ENCODE results near the gene NRP2. TPM values are rescaled to one million over a fixed set of nuclear protein-coding genes. Genes with fewer than 3 reads are reported as not detected.
A peak's percentile ranks its signal among the peaks of the same experiment; 100 is the strongest.

The NRP2 gene
- total RNA-seq, 8 experiments from 2014 or later: 13.8 to 138 (median 53.2) TPM

DNA sequence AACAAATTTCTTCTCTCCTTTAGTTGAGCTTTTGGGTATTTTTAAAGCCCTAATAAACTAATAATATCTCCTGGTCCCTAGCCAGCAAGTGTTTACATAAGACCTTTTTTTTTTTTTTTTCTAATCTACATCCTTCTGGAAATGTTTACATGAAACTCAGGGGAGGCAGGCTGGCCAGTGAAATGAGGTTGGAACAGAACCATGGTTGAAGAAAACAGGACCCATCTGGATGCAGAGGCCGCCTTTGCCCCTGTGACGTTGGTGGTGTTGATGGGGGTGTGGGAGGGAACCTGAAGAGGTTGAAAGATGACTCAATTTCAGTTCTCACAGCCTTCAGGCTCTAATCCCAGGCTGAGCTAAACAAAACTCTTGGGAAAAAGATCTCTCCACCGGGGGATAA, 118.5 kb downstream of the NRP2 start:
- in situ Hi-C loops (cut with MboI; ENCODE audit: low pct_unique_long_range_greater_than_20kb in 2 of 9, low sequenced_read_pairs in 9 of 9, unreplicated experiment in 9 of 9): no loop called here
- no peak overlapping the region for H3K27ac ChIP-seq
- H3K4me3 ChIP-seq: no peak overlapping the region
- 33 to 94% (median 80%) methylated on average over 1 to 2 of the region's 3 CpGs; no CpG with 5 or more reads in 7 of the 10 experiments for WGBS, 10 experiments
- peak in 7 of 8 experiments; percentile 11 to 61 (median 57) for ATAC-seq (replicated peaks in 6 of 8)
- H3K4me1 ChIP-seq (replicated peaks in 1 of 2): peaks cover 39 to 43% of the 10 kb centered on the region in 2 donors

- no peak overlapping the region for H3K27ac ChIP-seq
- H3K4me1 ChIP-seq (replicated peaks in 1 of 2): peaks cover 42 to 48% of the 10 kb centered on the region in 2 donors
- H3K4me3 ChIP-seq: no peak overlapping the region
- in situ Hi-C loops (cut with MboI; ENCODE audit: low pct_unique_long_range_greater_than_20kb in 2 of 9, low sequenced_read_pairs in 9 of 9, unreplicated experiment in 9 of 9): no loop called here
- WGBS, 10 experiments: 20 to 100% (median 60%) methylated on average over 1 to 5 of the region's 7 CpGs; no CpG with 5 or more reads in 4 of the 10 experiments
- peak in 5 of 8 experiments; percentile 25 to 57 (median 45) for ATAC-seq (replicated peaks in 6 of 8)
Measured at GRCh38 chr2:205802065-205802464, 119.8 kb downstream of the NRP2 start.

GRCh38 chr2:205802941-205803340, 120.6 kb downstream of the NRP2 start:
- WGBS, 10 experiments: 71 to 95% (median 88%) methylated on average over 2 to 6 of the region's 6 CpGs; no CpG with 5 or more reads in 2 of the 10 experiments
- H3K4me1 ChIP-seq (replicated peaks in 1 of 2): peaks cover 47 to 48% of the 10 kb centered on the region in 2 donors
- in situ Hi-C loops (cut with MboI; ENCODE audit: low pct_unique_long_range_greater_than_20kb in 2 of 9, low sequenced_read_pairs in 9 of 9, unreplicated experiment in 9 of 9): no loop called here
- ATAC-seq (replicated peaks in 6 of 8): peak in 1 of 8 experiments; percentile 17
- no peak overlapping the region for H3K4me3 ChIP-seq
- H3K27ac ChIP-seq: no peak overlapping the region

DNA sequence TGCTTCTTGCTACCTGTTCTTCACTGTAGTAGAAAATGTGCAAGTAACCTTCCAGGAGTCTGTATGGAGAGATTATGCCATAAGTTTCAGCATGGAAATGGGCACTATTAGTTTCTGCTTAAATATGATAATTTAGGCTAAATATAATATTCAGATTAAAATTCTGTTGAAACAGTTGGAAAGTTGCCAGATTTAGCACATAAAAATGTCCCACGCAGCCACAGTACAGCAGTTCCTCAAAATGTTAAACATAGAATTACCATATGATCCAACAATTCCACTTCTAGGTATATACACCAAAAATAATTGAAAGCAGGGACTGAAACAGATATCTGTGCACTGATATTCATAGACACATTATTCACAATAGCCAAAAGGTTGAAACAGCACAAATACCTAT, 121.2 kb downstream of the NRP2 start:
- in situ Hi-C loops (cut with MboI; ENCODE audit: low pct_unique_long_range_greater_than_20kb in 2 of 9, low sequenced_read_pairs in 9 of 9, unreplicated experiment in 9 of 9): no loop called here
- peaks cover 48 to 52% of the 10 kb centered on the region in 2 donors for H3K4me1 ChIP-seq (replicated peaks in 1 of 2)
- H3K4me3 ChIP-seq: no peak overlapping the region
- peak in 3 of 8 experiments; percentile 15 to 80 (median 29) for ATAC-seq (replicated peaks in 6 of 8)
- 0 to 100% (median 86%) methylated on average over 1 of the region's 1 CpG; no CpG with 5 or more reads in 4 of the 10 experiments for WGBS, 10 experiments
- no peak overlapping the region for H3K27ac ChIP-seq

- H3K27ac ChIP-seq: no peak overlapping the region
- 0 to 100% (median 79%) methylated on average over 1 to 8 of the region's 8 CpGs; no CpG with 5 or more reads in 2 of the 10 experiments for WGBS, 10 experiments
- in situ Hi-C loops (cut with MboI; ENCODE audit: low pct_unique_long_range_greater_than_20kb in 2 of 9, low sequenced_read_pairs in 9 of 9, unreplicated experiment in 9 of 9): no loop called here
- peaks cover 48 to 54% of the 10 kb centered on the region in 2 donors for H3K4me1 ChIP-seq (replicated peaks in 1 of 2)
- H3K4me3 ChIP-seq: no peak overlapping the region
- peak in 5 of 8 experiments; percentile 21 to 74 (median 24) for ATAC-seq (replicated peaks in 6 of 8)
Measured at GRCh38 chr2:205805136-205805535, 122.8 kb downstream of the NRP2 start.

- ATAC-seq (replicated peaks in 6 of 8): peak in 5 of 8 experiments; percentile 37 to 65 (median 57)
- 10 to 88% (median 53%) methylated on average over 2 to 17 of the region's 18 CpGs; no CpG with 5 or more reads in 1 of the 10 experiments for WGBS, 10 experiments
- Histone ChIP-seq H3K4me1 (replicated peaks in 1 of 2) (peaks cover 36 to 54% of the 10 kb centered on the region in 2 donors), H3K27ac (no peak overlapping the region), H3K4me3 (no peak overlapping the region)
- in situ Hi-C loops (cut with MboI; ENCODE audit: low pct_unique_long_range_greater_than_20kb in 2 of 9, low sequenced_read_pairs in 9 of 9, unreplicated experiment in 9 of 9): no loop called here
Measured at GRCh38 chr2:205806143-205806905, 124.0 kb downstream of the NRP2 start.

DNA sequence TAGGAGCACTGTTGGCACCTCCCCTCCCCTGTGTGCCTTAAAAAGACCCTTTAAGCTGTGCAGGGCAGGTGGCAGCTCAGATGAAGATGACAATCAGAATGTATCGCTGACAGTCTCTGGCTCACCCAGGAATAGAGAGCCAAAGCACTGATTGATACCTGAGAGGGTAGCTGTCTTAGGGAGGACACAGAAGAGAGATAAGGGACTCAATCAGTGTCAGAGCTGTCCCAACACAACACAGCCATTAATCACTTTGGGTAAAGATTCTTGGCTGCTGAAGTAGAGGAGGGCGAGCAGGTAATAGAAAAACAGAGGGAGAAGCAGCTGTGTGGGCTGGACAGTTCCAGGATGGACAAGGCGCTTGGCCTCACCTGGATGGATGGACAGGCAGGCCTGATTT, 124.9 kb downstream of the NRP2 start:
- WGBS, 10 experiments: 60 to 100% (median 88%) methylated on average over 1 to 3 of the region's 3 CpGs; no CpG with 5 or more reads in 4 of the 10 experiments
- Histone ChIP-seq H3K27ac (no peak overlapping the region), H3K4me1 (replicated peaks in 1 of 2) (peaks cover 28 to 45% of the 10 kb centered on the region in 2 donors), H3K4me3 (no peak overlapping the region)
- in situ Hi-C loops (cut with MboI; ENCODE audit: low pct_unique_long_range_greater_than_20kb in 2 of 9, low sequenced_read_pairs in 9 of 9, unreplicated experiment in 9 of 9): no loop called here
- no peak for ATAC-seq (replicated peaks in 6 of 8)

DNA sequence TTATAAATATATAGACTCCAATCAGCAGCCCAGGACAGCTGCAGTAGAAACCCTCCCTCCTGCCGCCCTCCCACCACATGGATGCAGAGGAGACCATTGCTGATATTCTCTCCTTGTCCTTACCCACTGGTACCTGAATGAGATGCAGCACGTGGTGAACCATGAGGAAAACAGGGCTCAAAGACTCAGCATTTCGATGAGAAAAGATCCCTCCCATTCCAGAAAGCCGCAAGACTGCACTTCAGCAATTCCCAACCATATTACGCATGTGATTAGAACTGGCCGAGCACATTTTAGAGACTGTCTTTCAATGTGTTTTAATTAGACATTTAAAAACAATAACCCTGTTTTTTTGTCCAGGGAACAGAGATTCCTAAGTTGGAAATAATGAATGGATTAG, 125.5 kb downstream of the NRP2 start:
- Histone ChIP-seq H3K27ac (no peak overlapping the region), H3K4me1 (replicated peaks in 1 of 2) (peaks cover 27 to 42% of the 10 kb centered on the region in 2 donors), H3K4me3 (no peak overlapping the region)
- in situ Hi-C loops (cut with MboI; ENCODE audit: low pct_unique_long_range_greater_than_20kb in 2 of 9, low sequenced_read_pairs in 9 of 9, unreplicated experiment in 9 of 9): no loop called here
- 31 to 94% (median 80%) methylated on average over 2 to 5 of the region's 6 CpGs; no CpG with 5 or more reads in 3 of the 10 experiments for WGBS, 10 experiments
- peak in 1 of 8 experiments; percentile 17 for ATAC-seq (replicated peaks in 6 of 8)

DNA sequence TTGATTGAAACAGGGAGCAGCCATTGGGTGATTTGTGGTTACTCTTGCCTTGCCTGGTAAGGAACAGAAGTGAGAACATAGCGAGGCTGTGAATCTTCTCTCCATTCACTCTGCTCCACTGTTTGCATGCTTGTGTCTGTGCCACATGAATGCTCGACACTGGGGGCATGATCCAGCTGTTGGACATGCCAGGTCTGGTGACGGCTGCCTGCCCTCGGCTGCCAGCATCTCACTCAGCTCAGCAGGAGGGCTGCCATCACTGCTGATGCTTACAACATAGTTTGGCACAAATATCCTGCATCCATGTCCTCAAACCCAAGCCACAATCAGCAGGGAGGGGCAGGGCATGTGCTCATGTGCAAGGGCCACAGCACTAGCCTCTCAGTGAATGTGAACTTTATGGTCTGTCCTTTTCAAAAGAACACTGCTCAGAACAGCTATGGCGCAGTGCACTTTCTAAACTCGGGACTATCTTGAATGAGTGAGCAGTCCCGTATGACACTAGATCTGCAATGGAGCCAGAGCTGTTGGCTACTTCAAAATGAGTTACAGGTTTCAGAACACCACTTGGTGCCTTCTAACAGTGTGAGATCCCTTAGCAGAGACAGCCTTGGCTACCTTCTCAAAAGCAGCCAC, 126.3 kb downstream of the NRP2 start:
- ATAC-seq (replicated peaks in 6 of 8): no peak
- 8 to 100% (median 100%) methylated on average over 1 to 4 of the region's 7 CpGs; no CpG with 5 or more reads in 2 of the 10 experiments for WGBS, 10 experiments

DNA sequence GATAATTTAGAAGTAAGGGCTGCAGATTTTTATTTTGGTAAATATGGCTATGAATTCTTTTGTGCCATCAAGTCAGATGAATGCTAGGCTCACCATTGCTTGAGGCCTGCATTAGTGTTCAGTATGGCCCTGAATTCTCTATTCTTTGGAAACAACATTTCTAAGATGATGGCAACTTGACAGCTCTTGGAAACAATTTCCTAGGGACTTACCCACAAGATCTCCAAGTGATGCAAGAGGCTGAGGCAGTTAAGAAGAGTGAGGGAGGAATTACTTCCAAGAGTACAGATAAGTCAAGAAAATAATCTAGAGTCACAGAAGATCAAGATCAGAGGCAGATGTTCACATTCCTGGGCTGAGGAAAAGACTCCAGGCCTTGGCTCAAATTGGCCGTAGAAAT, 129.1 kb downstream of the NRP2 start:
- 0 to 100% (median 94%) methylated on average over 1 of the region's 1 CpG; no CpG with 5 or more reads in 4 of the 10 experiments for WGBS, 10 experiments
- H3K4me3 ChIP-seq: no peak overlapping the region
- H3K27ac ChIP-seq: no peak overlapping the region
- ATAC-seq (replicated peaks in 6 of 8): no peak
- peaks cover 15 to 31% of the 10 kb centered on the region in 2 donors for H3K4me1 ChIP-seq (replicated peaks in 1 of 2)
- in situ Hi-C loops (cut with MboI; ENCODE audit: low pct_unique_long_range_greater_than_20kb in 2 of 9, low sequenced_read_pairs in 9 of 9, unreplicated experiment in 9 of 9): no loop called here

More for the DNA sequence above, 126.3 kb downstream of the NRP2 start:
- Histone ChIP-seq H3K4me3 (no peak overlapping the region), H3K27ac (no peak overlapping the region), H3K4me1 (replicated peaks in 1 of 2) (peaks cover 27 to 38% of the 10 kb centered on the region in 2 donors)
- in situ Hi-C loops (cut with MboI; ENCODE audit: low pct_unique_long_range_greater_than_20kb in 2 of 9, low sequenced_read_pairs in 9 of 9, unreplicated experiment in 9 of 9): no loop called here

DNA sequence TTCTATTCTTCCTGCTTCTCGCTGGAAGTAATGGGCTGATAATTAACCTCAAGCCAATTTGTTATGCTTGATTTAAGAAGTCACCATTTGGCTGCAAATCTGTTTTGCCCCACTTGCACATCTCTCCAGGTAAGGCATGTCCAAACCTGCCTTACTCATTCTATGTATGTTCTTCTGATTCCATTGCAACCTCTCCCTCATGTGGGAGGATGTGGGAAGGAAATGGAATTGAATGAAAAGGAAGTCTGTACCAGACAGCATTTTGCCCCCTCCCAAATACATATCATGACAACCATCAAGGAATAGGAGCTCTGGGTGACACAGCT, 131.7 kb downstream of the NRP2 start:
- H3K4me1 ChIP-seq (replicated peaks in 1 of 2): peaks cover 8 to 16% of the 10 kb centered on the region in 2 donors
- H3K4me3 ChIP-seq: no peak overlapping the region
- no peak for ATAC-seq (replicated peaks in 6 of 8)
- WGBS, 10 experiments: 14 to 100% (median 58%) methylated on average over 1 of the region's 1 CpG; no CpG with 5 or more reads in 4 of the 10 experiments
- no peak overlapping the region for H3K27ac ChIP-seq
- in situ Hi-C loops (cut with MboI; ENCODE audit: low pct_unique_long_range_greater_than_20kb in 2 of 9, low sequenced_read_pairs in 9 of 9, unreplicated experiment in 9 of 9): no loop called here

DNA sequence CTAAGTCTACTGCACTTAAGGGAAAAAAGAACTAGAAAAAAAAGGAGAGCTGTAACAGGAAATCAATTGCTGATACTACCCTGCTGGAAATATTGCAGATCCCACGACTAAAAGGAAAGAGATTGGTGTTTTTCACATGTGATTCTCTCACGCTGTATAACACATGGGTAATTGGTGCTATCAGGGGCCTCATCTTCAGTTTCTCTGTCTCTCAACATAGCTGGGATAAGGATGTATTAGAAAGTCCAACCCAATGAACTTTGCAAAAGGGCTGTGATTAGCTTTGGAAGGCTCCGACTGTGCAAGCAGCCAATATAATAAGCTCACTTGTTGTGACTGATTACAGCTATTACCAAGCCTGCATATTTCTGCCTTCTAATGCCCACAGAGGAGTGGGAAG, 133.4 kb downstream of the NRP2 start:
- no peak overlapping the region for H3K27ac ChIP-seq
- ATAC-seq (replicated peaks in 6 of 8): peak in 5 of 8 experiments; percentile 22 to 78 (median 42)
- no peak overlapping the region for H3K4me3 ChIP-seq
- peaks cover 8 to 16% of the 10 kb centered on the region in 2 donors for H3K4me1 ChIP-seq (replicated peaks in 1 of 2)
- in situ Hi-C loops (cut with MboI; ENCODE audit: low pct_unique_long_range_greater_than_20kb in 2 of 9, low sequenced_read_pairs in 9 of 9, unreplicated experiment in 9 of 9): no loop called here
- WGBS, 10 experiments: 40 to 100% (median 84%) methylated on average over 1 to 3 of the region's 3 CpGs; no CpG with 5 or more reads in 4 of the 10 experiments

DNA sequence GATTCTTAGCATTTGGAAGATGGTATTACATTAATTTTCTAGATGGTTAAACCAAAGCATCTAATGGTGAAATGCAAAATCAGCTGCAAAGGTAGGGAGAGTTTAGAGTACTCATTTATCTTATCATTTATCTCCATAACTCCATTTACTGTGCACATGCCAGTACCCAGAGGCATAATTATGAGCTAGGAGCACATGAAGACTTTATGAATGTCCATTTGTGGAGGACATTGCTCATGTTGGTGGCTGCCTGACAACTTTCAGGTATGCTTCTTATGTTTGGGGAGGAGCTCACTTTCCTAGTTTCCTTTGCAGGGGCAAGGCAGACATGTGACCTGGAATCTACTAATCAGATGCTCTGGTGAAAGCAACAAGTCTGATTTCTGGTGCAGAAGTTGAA, 134.0 kb downstream of the NRP2 start:
- no peak for ATAC-seq (replicated peaks in 6 of 8)
- Histone ChIP-seq H3K4me3 (no peak overlapping the region), H3K27ac (no peak overlapping the region), H3K4me1 (replicated peaks in 1 of 2) (peaks cover 8 to 16% of the 10 kb centered on the region in 2 donors)
- in situ Hi-C loops (cut with MboI; ENCODE audit: low pct_unique_long_range_greater_than_20kb in 2 of 9, low sequenced_read_pairs in 9 of 9, unreplicated experiment in 9 of 9): no loop called here
